Measurements from ENCODE around the gene CDH23. TPM values are rescaled to one million over a fixed set of nuclear protein-coding genes. Genes with fewer than 3 reads are reported as not detected.

CDH23 gene
- total and polyA plus RNA-seq, 10 donors, result 2.0 to 19.9 (median 11.0) TPM

- H3K4me1 ChIP-seq, result peaks cover 81 to 100% (median 97%) of the 10 kb centered on the region in 6 donors
- WGBS, 5 donors, result 35 to 66% (median 46%) methylated on average over 2 of the region's 2 CpGs
- DNase-seq, result no peak
- peak overlapping the region; percentile 45 to 82 (median 76) for H3K4me3 ChIP-seq
- peaks cover 0 to 47% (median 0%) of the 10 kb centered on the region in 6 donors for H3K36me3 ChIP-seq
- H3K27ac ChIP-seq, result peak overlapping the region; percentile 80 to 98 (median 95)
- intact Hi-C loops (cut with DNase I; ENCODE audit: low total_unique reads), result no loop called here
- no peak for TF ChIP-seq POLR2A (IDR thresholded peaks at IDR 0.05)
- no peak for TF ChIP-seq CTCF (IDR thresholded peaks at IDR 0.05 in 8 of 11, conservative IDR thresholded peaks at IDR 0.05 in 3 of 11)
- TF ChIP-seq POLR2AphosphoS5 (IDR thresholded peaks at IDR 0.05), result no peak
- no peaks in the 10 kb centered on the region for H3K9me3 ChIP-seq
- no peaks in the 10 kb centered on the region for H3K27me3 ChIP-seq (replicated peaks in 1 of 7)
Measured at GRCh38 chr10:71771204-71771603, 374.5 kb downstream of the CDH23 start.

GRCh38 chr10:71771821-71772617 is 375.3 kb downstream of the CDH23 start:
- intact Hi-C loops (cut with DNase I; ENCODE audit: low total_unique reads), result loop anchor here (2.0 kb wide), 1 partner anchor 45 kb away; no protein-coding TSS in a partner anchor
- no peak for TF ChIP-seq CTCF (IDR thresholded peaks at IDR 0.05 in 8 of 11, conservative IDR thresholded peaks at IDR 0.05 in 3 of 11)
- peak; percentile 32 to 82 (median 66) for TF ChIP-seq POLR2AphosphoS5 (IDR thresholded peaks at IDR 0.05)
- Histone ChIP-seq H3K27ac (peak overlapping the region; percentile 80 to 98 (median 95)), H3K36me3 (peaks cover 0 to 38% (median 0%) of the 10 kb centered on the region in 6 donors), H3K4me1 (peaks cover 81 to 100% (median 97%) of the 10 kb centered on the region in 6 donors), H3K9me3 (no peaks in the 10 kb centered on the region), H3K4me3 (peak overlapping the region; percentile 45 to 82 (median 76)), H3K27me3 (replicated peaks in 1 of 7) (no peaks in the 10 kb centered on the region)
- no peak for DNase-seq
- 3 to 23% (median 12%) methylated on average over 2 of the region's 2 CpGs for WGBS, 5 donors

- peaks cover 0 to 30% (median 0%) of the 10 kb centered on the region in 6 donors for H3K36me3 ChIP-seq
- intact Hi-C loops (cut with DNase I; ENCODE audit: low total_unique reads), result loop anchor here (2.0 kb wide), 1 partner anchor 46 kb away; no protein-coding TSS in a partner anchor
- peaks cover 73 to 100% (median 92%) of the 10 kb centered on the region in 6 donors for H3K4me1 ChIP-seq
- DNase-seq, result no peak
- H3K27ac ChIP-seq, result peak overlapping the region; percentile 80 to 98 (median 95)
- no peak for TF ChIP-seq POLR2A (IDR thresholded peaks at IDR 0.05)
- TF ChIP-seq POLR2AphosphoS5 (IDR thresholded peaks at IDR 0.05), result no peak
- no peak for TF ChIP-seq CTCF (IDR thresholded peaks at IDR 0.05 in 8 of 11, conservative IDR thresholded peaks at IDR 0.05 in 3 of 11)
- WGBS, 5 donors, result 11 to 18% (median 13%) methylated on average over 3 to 4 of the region's 4 CpGs
- no peaks in the 10 kb centered on the region for H3K27me3 ChIP-seq (replicated peaks in 1 of 7)
- no peaks in the 10 kb centered on the region for H3K9me3 ChIP-seq
- H3K4me3 ChIP-seq, result peak overlapping the region; percentile 45 to 82 (median 76)
Measured at GRCh38 chr10:71772832-71773220, 376.1 kb downstream of the CDH23 start.
